Measurements from ENCODE around the gene YPEL5. TPM values are rescaled to one million over a fixed set of nuclear protein-coding genes. Genes with fewer than 3 reads are reported as not detected.

YPEL5 gene
- total RNA-seq, 1 donor from 2014 or later: 66.4 TPM

DNA sequence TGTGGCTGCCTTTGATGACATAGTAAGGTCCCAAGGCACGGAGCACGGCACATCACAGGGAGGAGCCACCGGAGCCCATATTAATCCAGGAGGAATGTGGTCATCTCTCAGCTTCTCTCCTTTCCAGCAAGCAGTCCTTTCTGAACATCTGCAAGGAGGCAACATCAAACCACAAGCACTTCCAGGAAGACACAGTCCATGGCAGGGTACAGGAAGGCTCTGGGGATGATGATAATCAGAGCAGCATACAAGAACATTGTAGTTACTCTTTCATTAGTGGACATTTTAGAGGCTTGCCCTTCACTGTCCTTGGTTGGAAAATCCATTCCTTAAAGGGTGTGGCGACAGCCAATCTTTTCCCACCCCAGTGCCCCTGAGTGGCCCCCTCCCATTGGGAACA is 31.1 kb downstream of the YPEL5 start:
- Histone ChIP-seq H3K4me2 (no peak overlapping the region), H3K36me3 (no peaks in the 10 kb centered on the region), H3K79me2 (ENCODE audit: low read depth) (no peaks in the 10 kb centered on the region), H2AFZ (replicated peaks) (no peak overlapping the region), H3K4me3 (no peak overlapping the region), H3K9ac (no peak overlapping the region), H3K27ac (no peak overlapping the region), H3K9me3 (ENCODE audit: low read depth) (no peaks in the 10 kb centered on the region), H3K4me1 (no peaks in the 10 kb centered on the region), H3K27me3 (no peaks in the 10 kb centered on the region), H4K20me1 (ENCODE audit: low read depth) (no peaks in the 10 kb centered on the region), H3F3A (ENCODE audit: low read depth) (no peaks in the 10 kb centered on the region)
- H3K4me3 Mint-ChIP-seq: no peak overlapping the region
- no peak for DNase-seq (ENCODE audit: low spot score)
- no peaks in the 10 kb centered on the region for H3K36me3 Mint-ChIP-seq
- no peak overlapping the region for H3K27ac Mint-ChIP-seq
- no peaks in the 10 kb centered on the region for H3K4me1 Mint-ChIP-seq
- no peak for TF ChIP-seq CTCF (IDR thresholded peaks at IDR 0.05)
- no peak for TF ChIP-seq EZH2 (IDR thresholded peaks at IDR 0.05)
- TF ChIP-seq EZH2phosphoT487 (IDR thresholded peaks at IDR 0.05): no peak
- H3K9me3 Mint-ChIP-seq: no peaks in the 10 kb centered on the region
- H3K27me3 Mint-ChIP-seq (ENCODE audit: insufficient read depth, low read depth): peaks cover 6% of the 10 kb centered on the region

- H2AFZ ChIP-seq (replicated peaks): no peak overlapping the region
- no peak overlapping the region for H3K4me3 ChIP-seq
- H4K20me1 ChIP-seq (ENCODE audit: low read depth): no peaks in the 10 kb centered on the region
- H3K36me3 ChIP-seq: no peaks in the 10 kb centered on the region
- TF ChIP-seq CTCF (IDR thresholded peaks at IDR 0.05): no peak
- no peak for TF ChIP-seq EZH2 (IDR thresholded peaks at IDR 0.05)
- no peak for TF ChIP-seq EZH2phosphoT487 (IDR thresholded peaks at IDR 0.05)
- no peaks in the 10 kb centered on the region for H3K79me2 ChIP-seq (ENCODE audit: low read depth)
- no peaks in the 10 kb centered on the region for H3K9me3 Mint-ChIP-seq
- no peaks in the 10 kb centered on the region for H3K27me3 ChIP-seq
- H3K9me3 ChIP-seq (ENCODE audit: low read depth): no peaks in the 10 kb centered on the region
- no peak overlapping the region for H3K27ac Mint-ChIP-seq
- H3K9ac ChIP-seq: no peak overlapping the region
- no peak for DNase-seq (ENCODE audit: low spot score)
- H3K4me1 Mint-ChIP-seq: no peaks in the 10 kb centered on the region
- H3K4me1 ChIP-seq: no peaks in the 10 kb centered on the region
- peaks cover 6% of the 10 kb centered on the region for H3K27me3 Mint-ChIP-seq (ENCODE audit: insufficient read depth, low read depth)
- no peak overlapping the region for H3K4me3 Mint-ChIP-seq
- no peaks in the 10 kb centered on the region for H3F3A ChIP-seq (ENCODE audit: low read depth)
- H3K4me2 ChIP-seq: no peak overlapping the region
- no peak overlapping the region for H3K27ac ChIP-seq
- H3K36me3 Mint-ChIP-seq: no peaks in the 10 kb centered on the region
Observed at GRCh38 chr2:30178618-30179434, 32.0 kb downstream of the YPEL5 start.

DNA sequence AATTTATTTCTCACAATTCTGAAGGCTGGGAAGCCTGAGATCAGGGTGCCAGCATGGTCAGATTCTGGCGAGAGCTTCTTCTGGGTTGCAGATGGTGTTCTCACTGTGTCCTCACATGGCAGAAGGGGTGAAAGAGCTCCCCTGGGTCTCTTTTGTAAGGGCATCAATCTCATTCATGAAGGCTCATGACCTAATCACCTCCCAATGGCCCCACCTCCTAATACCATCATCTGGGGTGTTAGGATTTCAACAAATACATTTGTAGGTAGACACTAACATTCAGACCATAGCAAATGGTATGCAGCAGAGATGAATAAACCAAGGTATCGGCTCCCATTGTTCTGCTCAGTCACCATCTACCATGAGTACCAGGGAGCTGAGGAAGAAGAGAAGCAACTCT is 32.7 kb downstream of the YPEL5 start:
- peaks cover 6% of the 10 kb centered on the region for H3K27me3 Mint-ChIP-seq (ENCODE audit: insufficient read depth, low read depth)
- H3K4me3 Mint-ChIP-seq: no peak overlapping the region
- Histone ChIP-seq H3K9me3 (ENCODE audit: low read depth) (no peaks in the 10 kb centered on the region), H3K27me3 (no peaks in the 10 kb centered on the region), H3K4me1 (no peaks in the 10 kb centered on the region), H3K27ac (no peak overlapping the region), H3K9ac (no peak overlapping the region), H3K4me2 (no peak overlapping the region), H3K79me2 (ENCODE audit: low read depth) (no peaks in the 10 kb centered on the region), H2AFZ (replicated peaks) (no peak overlapping the region), H3K4me3 (no peak overlapping the region), H3F3A (ENCODE audit: low read depth) (no peaks in the 10 kb centered on the region), H4K20me1 (ENCODE audit: low read depth) (no peaks in the 10 kb centered on the region), H3K36me3 (no peaks in the 10 kb centered on the region)
- H3K36me3 Mint-ChIP-seq: no peaks in the 10 kb centered on the region
- TF ChIP-seq EZH2phosphoT487 (IDR thresholded peaks at IDR 0.05) (no peak), EZH2 (IDR thresholded peaks at IDR 0.05) (no peak), CTCF (IDR thresholded peaks at IDR 0.05) (no peak)
- H3K4me1 Mint-ChIP-seq: no peaks in the 10 kb centered on the region
- H3K27ac Mint-ChIP-seq: no peak overlapping the region
- no peaks in the 10 kb centered on the region for H3K9me3 Mint-ChIP-seq
- no peak for DNase-seq (ENCODE audit: low spot score)

Data from neural progenitor cell (in vitro differentiated cells).